Liver (tissue), 9 donors: Measurements from ENCODE around the gene PLA2G5. TPM values are rescaled to one million over a fixed set of nuclear protein-coding genes. Genes with fewer than 3 reads are reported as not detected.

Experiments
- DNase-seq: peaks from one replicate; pipeline ENCODE4 v3.0.0-alpha.2; 2017; ENCODE audit warnings: low spot score
- H3K27ac ChIP-seq, 2 donors: one replicate each; pipeline ENCODE4 v1.7.0; 2013; ENCODE audit warnings: inconsistent platforms in 2 of 2, low read length in 2 of 2, control low read depth in 1 of 2, low read depth in 1 of 2, mild to moderate bottlenecking in 1 of 2
- H3K27me3 ChIP-seq, 4 donors: one replicate each; pipeline versions ENCODE4 v1.6.1 to v1.7.0; 2013; ENCODE audit warnings: low read length in 3 of 4, inconsistent platforms in 1 of 4, mild to moderate bottlenecking in 1 of 4, moderate library complexity in 1 of 4; ENCODE audit not compliant: control insufficient read depth in 4 of 4, insufficient read depth in 4 of 4
- H3K36me3 ChIP-seq, 4 donors: one replicate each; pipeline versions ENCODE4 v1.6.1 to v1.7.0; 2013; ENCODE audit warnings: low read length in 3 of 4, mild to moderate bottlenecking in 3 of 4, low read depth in 1 of 4, moderate library complexity in 1 of 4; ENCODE audit not compliant: control insufficient read depth in 4 of 4, insufficient read depth in 3 of 4
- H3K4me1 ChIP-seq, 4 donors: one replicate each; pipeline versions ENCODE4 v1.6.1 to v1.7.0; 2013; ENCODE audit warnings: low read length in 3 of 4, mild to moderate bottlenecking in 3 of 4, moderate library complexity in 1 of 4; ENCODE audit not compliant: control insufficient read depth in 4 of 4, insufficient read depth in 4 of 4
- H3K4me3 ChIP-seq, 3 donors: one replicate each; pipeline versions ENCODE4 v1.6.1 to v1.7.0; 2013; ENCODE audit warnings: low read length in 3 of 3, control low read depth in 1 of 3, low read depth in 1 of 3, mild to moderate bottlenecking in 1 of 3
- H3K9ac ChIP-seq, 2 donors: one replicate each; pipeline ENCODE4 v1.7.0; 2013; ENCODE audit warnings: low read length in 2 of 2, mild to moderate bottlenecking in 2 of 2, moderate library complexity in 2 of 2, control low read depth in 1 of 2, low read depth in 1 of 2
- H3K9me3 ChIP-seq, 4 donors: one replicate each; pipeline versions ENCODE4 v1.6.1 to v1.7.0; 2013; ENCODE audit warnings: low read length in 3 of 4; ENCODE audit not compliant: control insufficient read depth in 4 of 4
- ATF3 ChIP-seq: IDR thresholded peaks from 2 replicates; pipeline ENCODE4 v1.6.1; 2016; ENCODE audit warnings: antibody characterized with exemption
- CTCF ChIP-seq: fragments of 150-350 bp; IDR thresholded peaks from 2 replicates; pipeline ENCODE4 v1.5.1; 2017; ENCODE audit warnings: improper control_type of control experiment, low read depth, low read length; ENCODE audit not compliant: missing input control
- EGR1 ChIP-seq, 2 donors: IDR thresholded peaks; 2 replicates each; pipeline ENCODE4 v1.6.1; 2016 to 2018; ENCODE audit warnings: antibody characterized with exemption in 2 of 2, low read depth in 2 of 2
- FOXA1 ChIP-seq: IDR thresholded peaks from 2 replicates; pipeline ENCODE4 v1.6.1; 2016; ENCODE audit warnings: antibody characterized with exemption
- FOXA2 ChIP-seq: IDR thresholded peaks from 2 replicates; pipeline ENCODE4 v1.6.1; 2016; ENCODE audit warnings: antibody characterized with exemption
- HNF4A ChIP-seq, 2 donors: conservative IDR thresholded peaks; 2 replicates each; pipeline ENCODE4 v1.6.1; 2016; ENCODE audit warnings: antibody characterized with exemption in 2 of 2, mild to moderate bottlenecking in 2 of 2
- HNF4G ChIP-seq: IDR thresholded peaks from 2 replicates; pipeline ENCODE4 v1.6.1; 2016; ENCODE audit warnings: antibody characterized with exemption
- JUND ChIP-seq, 2 donors: IDR thresholded peaks; 2 replicates each; pipeline ENCODE4 v1.6.1; 2016; ENCODE audit warnings: antibody characterized with exemption in 2 of 2
- MAX ChIP-seq: IDR thresholded peaks from 2 replicates; pipeline ENCODE4 v1.6.1; 2016; ENCODE audit warnings: antibody characterized with exemption
- NR2F2 ChIP-seq: IDR thresholded peaks from 2 replicates; pipeline ENCODE4 v1.6.1; 2016; ENCODE audit warnings: antibody characterized with exemption
- RAD21 ChIP-seq, 2 donors: IDR thresholded peaks; 2 replicates each; pipeline ENCODE4 v1.6.1; 2016; ENCODE audit warnings: antibody characterized with exemption in 2 of 2, mild to moderate bottlenecking in 2 of 2
- RXRA ChIP-seq, 2 donors: IDR thresholded peaks; 2 replicates each; pipeline ENCODE4 v1.6.1; 2017 to 2018; ENCODE audit warnings: antibody characterized with exemption in 2 of 2, mild to moderate bottlenecking in 1 of 2
- SP1 ChIP-seq: IDR thresholded peaks from 2 replicates; pipeline ENCODE4 v1.6.1; 2018; ENCODE audit warnings: antibody characterized with exemption, mild to moderate bottlenecking
- TAF1 ChIP-seq: conservative IDR thresholded peaks from 2 replicates; pipeline ENCODE4 v1.6.1; 2016; ENCODE audit warnings: antibody characterized with exemption, mild to moderate bottlenecking
- YY1 ChIP-seq: IDR thresholded peaks from 2 replicates; pipeline ENCODE4 v1.6.1; 2016; ENCODE audit warnings: antibody characterized with exemption, mild to moderate bottlenecking
- ZBTB33 ChIP-seq: IDR thresholded peaks from 2 replicates; pipeline ENCODE4 v1.6.1; 2016; ENCODE audit warnings: antibody characterized with exemption
- WGBS: extraction: QIAGEN DNeasy Blood & Tissue Kit; methylation state at CpG from one replicate; pipeline ENCODE4 v1.1.7; 2013; 5-methylcytosine and 5-hydroxymethylcytosine counted together
- polyA plus RNA-seq, 2 donors: library from polyadenylated mRNA; stranded (reverse) in 1 of 2; unstranded in 1 of 2; fragments of 200-250 nt in 1 of 2; fragments of >200 nt in 1 of 2; fragmentation: Nextera tagmentation in 1 of 2; extraction: Ambion mirVana in 1 of 2; gene quantifications; one replicate each; pipeline versions ENCODE4 v1.2.1 to v1.2.3, GENCODE V29; 2013 to 2015
- total RNA-seq, 2 donors: library from RNA; depleted of rRNA; stranded (reverse); fragments of >200 nt; gene quantifications; one replicate each; pipeline ENCODE4 v1.2.3, GENCODE V29; 2014
- donor health status: healthy.
- donor health status: healthy.
- donor health status: healthy.
- donor health status: healthy.
- donor health status: healthy.

The PLA2G5 gene
- total and polyA plus RNA-seq, 4 donors = 2.0 to 2.9 (median 2.3) TPM; not detected in 1

GRCh38 chr1:20061866-20062265, 8.1 kb upstream of the PLA2G5 start (continued):
- no peak for TF ChIP-seq CTCF
- no peak for TF ChIP-seq NR2F2
- TF ChIP-seq HNF4A (conservative IDR thresholded peaks at IDR 0.05) = no peak
- no peak for TF ChIP-seq TAF1
- no peak for TF ChIP-seq RXRA (IDR thresholded peaks at IDR 0.05)
- no peak for TF ChIP-seq MAX

GRCh38 chr1:20063861-20064292, 6.1 kb upstream of the PLA2G5 start:
- Histone ChIP-seq H3K4me1 (peaks cover 0 to 2% (median 0%) of the 10 kb centered on the region in 4 donors), H3K9me3 (no peaks in the 10 kb centered on the region), H3K9ac (no peak overlapping the region), H3K27ac (no peak overlapping the region), H3K36me3 (no peaks in the 10 kb centered on the region), H3K4me3 (no peak overlapping the region), H3K27me3 (no peaks in the 10 kb centered on the region)
- no peak for DNase-seq
- no peak for TF ChIP-seq NR2F2
- TF ChIP-seq EGR1 (IDR thresholded peaks at IDR 0.05; ENCODE audit: low read depth in 2 of 2) = no peak
- no peak for TF ChIP-seq FOXA2
- TF ChIP-seq CTCF = no peak
- no peak for TF ChIP-seq ATF3
- no peak for TF ChIP-seq ZBTB33
- TF ChIP-seq RAD21 (IDR thresholded peaks at IDR 0.05) = no peak
- TF ChIP-seq JUND (IDR thresholded peaks at IDR 0.05) = no peak
- TF ChIP-seq HNF4G = no peak
- TF ChIP-seq HNF4A (conservative IDR thresholded peaks at IDR 0.05) = no peak
- TF ChIP-seq FOXA1 = no peak
- no peak for TF ChIP-seq RXRA (IDR thresholded peaks at IDR 0.05)
- TF ChIP-seq YY1 = no peak
- no peak for TF ChIP-seq MAX
- WGBS = 93% methylated on average over 2 of the region's 2 CpGs

- Histone ChIP-seq H3K9me3 (no peaks in the 10 kb centered on the region), H3K27ac (no peak overlapping the region), H3K4me3 (no peak overlapping the region), H3K4me1 (no peaks in the 10 kb centered on the region), H3K36me3 (no peaks in the 10 kb centered on the region), H3K27me3 (no peaks in the 10 kb centered on the region), H3K9ac (no peak overlapping the region)
- no peak for DNase-seq
- WGBS = 85% methylated on average over 7 of the region's 7 CpGs
- no peak for TF ChIP-seq ATF3
- TF ChIP-seq HNF4G = no peak
- no peak for TF ChIP-seq SP1
- TF ChIP-seq CTCF = no peak
- TF ChIP-seq ZBTB33 = no peak
- no peak for TF ChIP-seq RAD21 (IDR thresholded peaks at IDR 0.05)
- no peak for TF ChIP-seq FOXA1
Observed at GRCh38 chr1:20068722-20069121, 1.3 kb upstream of the PLA2G5 start.
